ENCODE results near the gene PRDM16.

The PRDM16 gene

DNA sequence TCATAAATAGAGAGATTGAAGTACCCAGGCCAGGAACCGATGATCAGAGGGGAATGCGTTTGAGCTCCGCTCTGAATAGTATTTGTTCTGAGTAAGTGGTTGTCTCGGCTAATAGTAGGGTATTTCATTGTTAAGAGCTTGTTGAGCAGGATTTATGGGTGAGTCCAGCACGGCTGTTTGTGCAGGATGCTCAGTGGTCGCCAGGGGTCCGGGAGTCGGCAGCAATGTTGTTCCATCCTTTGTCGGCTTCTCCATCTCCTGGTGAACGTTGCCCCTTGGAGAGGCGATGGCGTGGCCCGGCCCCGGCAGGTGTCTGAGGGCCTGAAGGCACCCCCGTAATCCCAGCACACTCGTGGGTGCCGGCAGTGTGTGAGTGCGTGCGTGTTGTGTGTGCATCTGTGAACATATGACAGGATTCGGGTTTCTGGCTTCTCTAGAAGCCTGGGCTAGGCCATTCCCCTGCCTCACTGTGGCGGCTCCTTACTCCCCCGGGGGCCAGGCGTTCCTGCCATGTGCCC lies 224.6 kb downstream of the PRDM16 start:
- no peaks in the 10 kb centered on the region for H3K27me3 ChIP-seq (replicated peaks; ENCODE audit: control insufficient read depth, insufficient read depth, low read length)
- no peaks in the 10 kb centered on the region for H3K36me3 ChIP-seq (ENCODE audit: control insufficient read depth, insufficient read depth, low read length)
- no peak for DNase-seq (ENCODE audit: extremely low read depth, insufficient read length)
- TF ChIP-seq, protein P1, sequence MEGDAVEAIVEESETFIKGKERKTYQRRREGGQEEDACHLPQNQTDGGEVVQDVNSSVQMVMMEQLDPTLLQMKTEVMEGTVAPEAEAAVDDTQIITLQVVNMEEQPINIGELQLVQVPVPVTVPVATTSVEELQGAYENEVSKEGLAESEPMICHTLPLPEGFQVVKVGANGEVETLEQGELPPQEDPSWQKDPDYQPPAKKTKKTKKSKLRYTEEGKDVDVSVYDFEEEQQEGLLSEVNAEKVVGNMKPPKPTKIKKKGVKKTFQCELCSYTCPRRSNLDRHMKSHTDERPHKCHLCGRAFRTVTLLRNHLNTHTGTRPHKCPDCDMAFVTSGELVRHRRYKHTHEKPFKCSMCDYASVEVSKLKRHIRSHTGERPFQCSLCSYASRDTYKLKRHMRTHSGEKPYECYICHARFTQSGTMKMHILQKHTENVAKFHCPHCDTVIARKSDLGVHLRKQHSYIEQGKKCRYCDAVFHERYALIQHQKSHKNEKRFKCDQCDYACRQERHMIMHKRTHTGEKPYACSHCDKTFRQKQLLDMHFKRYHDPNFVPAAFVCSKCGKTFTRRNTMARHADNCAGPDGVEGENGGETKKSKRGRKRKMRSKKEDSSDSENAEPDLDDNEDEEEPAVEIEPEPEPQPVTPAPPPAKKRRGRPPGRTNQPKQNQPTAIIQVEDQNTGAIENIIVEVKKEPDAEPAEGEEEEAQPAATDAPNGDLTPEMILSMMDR (IDR thresholded peaks at IDR 0.05; ENCODE audit: insufficient read depth, low read length, poor library complexity, severe bottlenecking): no peak
- no peak overlapping the region for H3K4me3 ChIP-seq (replicated peaks; ENCODE audit: low read depth, low read length)

DNA sequence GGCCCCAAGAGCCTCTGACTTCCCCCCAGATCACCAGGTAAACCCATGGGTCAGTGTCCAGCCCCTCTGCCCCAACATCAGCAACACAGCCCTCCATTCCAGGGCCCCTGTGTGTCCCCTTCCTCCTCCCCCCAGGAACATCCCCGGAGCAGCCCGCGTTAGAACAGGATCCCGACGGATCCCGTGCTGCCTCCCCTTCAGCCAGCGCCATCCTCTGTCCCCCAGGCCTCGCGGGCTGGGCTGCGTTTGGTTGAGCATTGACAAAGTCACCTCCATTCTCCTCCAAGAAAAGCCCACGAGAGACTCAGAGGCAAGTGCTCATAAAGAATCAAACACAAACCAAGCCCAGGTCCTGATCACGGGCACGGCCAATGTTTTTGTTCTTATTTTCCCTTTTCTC lies 225.4 kb downstream of the PRDM16 start:
- no peaks in the 10 kb centered on the region for H3K36me3 ChIP-seq (ENCODE audit: control insufficient read depth, insufficient read depth, low read length)
- no peaks in the 10 kb centered on the region for H3K27me3 ChIP-seq (replicated peaks; ENCODE audit: control insufficient read depth, insufficient read depth, low read length)
- H3K4me3 ChIP-seq (replicated peaks; ENCODE audit: low read depth, low read length): no peak overlapping the region
- TF ChIP-seq, protein P1 (IDR thresholded peaks at IDR 0.05; ENCODE audit: insufficient read depth, low read length, poor library complexity, severe bottlenecking): no peak
- no peak for DNase-seq (ENCODE audit: extremely low read depth, insufficient read length)

DNA sequence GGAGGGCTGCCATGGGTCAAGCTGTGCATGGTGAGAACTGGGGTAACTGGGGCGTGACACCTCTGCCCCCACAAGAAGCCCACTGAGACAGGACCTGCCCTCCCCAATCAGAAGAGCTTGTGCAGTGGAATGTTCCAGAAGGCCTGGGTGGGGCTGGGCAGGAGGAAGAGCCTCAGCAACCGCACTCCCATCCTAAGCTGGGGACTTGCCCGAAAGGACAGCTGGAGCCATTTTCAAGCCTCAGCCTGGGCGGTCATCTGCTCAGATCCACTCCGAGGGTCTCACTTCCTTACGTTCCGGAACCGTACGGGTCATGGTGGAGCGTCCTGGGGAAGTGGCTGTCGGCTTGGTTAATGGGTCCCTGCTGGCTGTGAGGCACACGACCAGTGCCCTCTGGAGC lies 226.8 kb downstream of the PRDM16 start:
- H3K36me3 ChIP-seq (ENCODE audit: control insufficient read depth, insufficient read depth, low read length): no peaks in the 10 kb centered on the region
- H3K4me3 ChIP-seq (replicated peaks; ENCODE audit: low read depth, low read length): no peak overlapping the region
- TF ChIP-seq, protein P1 (IDR thresholded peaks at IDR 0.05; ENCODE audit: insufficient read depth, low read length, poor library complexity, severe bottlenecking): no peak
- no peak for DNase-seq (ENCODE audit: extremely low read depth, insufficient read length)
- H3K27me3 ChIP-seq (replicated peaks; ENCODE audit: control insufficient read depth, insufficient read depth, low read length): no peaks in the 10 kb centered on the region

DNA sequence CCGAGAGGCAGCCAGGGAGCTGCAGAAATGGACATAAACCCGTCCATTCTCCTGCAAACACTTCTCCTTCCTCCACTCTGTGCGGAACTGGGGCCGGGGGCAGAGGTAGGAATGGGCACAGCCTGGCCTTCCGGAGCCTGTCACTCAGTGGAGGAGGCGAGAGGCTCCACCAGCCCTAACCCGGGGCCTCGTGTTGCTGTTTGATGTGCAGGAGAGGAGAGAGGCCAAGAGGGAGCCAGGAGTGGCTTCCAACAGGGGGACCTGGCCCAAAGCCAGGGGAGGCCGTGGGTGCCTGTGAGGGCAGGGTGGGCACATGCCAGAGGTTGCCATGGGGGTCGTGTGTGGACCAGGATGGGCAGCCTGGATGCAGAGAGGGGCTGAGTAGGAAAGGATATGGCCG lies 227.3 kb downstream of the PRDM16 start:
- no peak for DNase-seq (ENCODE audit: extremely low read depth, insufficient read length)
- H3K4me3 ChIP-seq (replicated peaks; ENCODE audit: low read depth, low read length): no peak overlapping the region
- TF ChIP-seq, protein P1 (IDR thresholded peaks at IDR 0.05; ENCODE audit: insufficient read depth, low read length, poor library complexity, severe bottlenecking): no peak
- H3K36me3 ChIP-seq (ENCODE audit: control insufficient read depth, insufficient read depth, low read length): no peaks in the 10 kb centered on the region
- no peaks in the 10 kb centered on the region for H3K27me3 ChIP-seq (replicated peaks; ENCODE audit: control insufficient read depth, insufficient read depth, low read length)

DNA sequence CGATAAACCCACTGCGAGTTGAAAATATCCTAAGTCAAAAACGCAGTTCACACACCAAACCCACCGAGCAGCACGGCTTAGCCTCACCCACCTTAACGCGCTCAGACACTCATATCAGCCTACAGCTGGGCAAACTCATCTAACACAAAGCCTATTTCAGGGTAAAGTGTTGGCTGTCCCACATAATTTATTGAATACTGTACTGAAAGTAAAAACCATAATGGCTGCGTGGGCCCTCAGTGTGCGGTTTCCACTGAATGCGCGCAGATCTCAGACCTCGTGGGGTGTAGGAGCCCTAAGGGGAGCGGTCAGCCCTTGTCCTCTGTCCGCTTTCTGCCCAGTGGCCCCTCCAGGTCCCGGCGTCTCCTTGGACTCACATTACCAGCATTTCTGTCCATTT lies 227.8 kb downstream of the PRDM16 start:
- no peaks in the 10 kb centered on the region for H3K27me3 ChIP-seq (replicated peaks; ENCODE audit: control insufficient read depth, insufficient read depth, low read length)
- TF ChIP-seq, protein P1 (IDR thresholded peaks at IDR 0.05; ENCODE audit: insufficient read depth, low read length, poor library complexity, severe bottlenecking): no peak
- no peaks in the 10 kb centered on the region for H3K36me3 ChIP-seq (ENCODE audit: control insufficient read depth, insufficient read depth, low read length)
- no peak overlapping the region for H3K4me3 ChIP-seq (replicated peaks; ENCODE audit: low read depth, low read length)
- DNase-seq (ENCODE audit: extremely low read depth, insufficient read length): no peak

DNA sequence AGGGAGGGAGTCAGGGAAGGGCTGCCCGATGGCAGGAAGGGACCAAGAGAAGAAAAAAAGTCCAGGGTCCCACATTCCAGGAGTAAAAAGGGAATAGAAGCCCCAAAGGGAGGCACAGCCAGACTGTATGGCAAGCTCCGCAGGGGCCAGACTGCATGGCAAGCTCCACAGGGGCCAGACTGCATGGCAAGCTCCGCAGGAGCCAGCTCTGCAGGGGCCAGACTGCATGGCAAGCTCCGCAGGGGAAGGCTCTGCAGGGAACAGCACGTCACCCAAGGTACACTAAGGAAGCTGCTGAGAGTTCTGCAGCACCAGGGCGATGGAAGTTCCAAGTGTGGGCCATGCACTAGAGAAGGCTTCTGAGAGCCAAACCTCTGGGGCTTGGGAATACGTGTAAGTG lies 228.8 kb downstream of the PRDM16 start:
- TF ChIP-seq, protein P1 (IDR thresholded peaks at IDR 0.05; ENCODE audit: insufficient read depth, low read length, poor library complexity, severe bottlenecking): no peak
- no peak for DNase-seq (ENCODE audit: extremely low read depth, insufficient read length)
- Histone ChIP-seq H3K36me3 (ENCODE audit: control insufficient read depth, insufficient read depth, low read length) (no peaks in the 10 kb centered on the region), H3K4me3 (replicated peaks; ENCODE audit: low read depth, low read length) (no peak overlapping the region), H3K27me3 (replicated peaks; ENCODE audit: control insufficient read depth, insufficient read depth, low read length) (no peaks in the 10 kb centered on the region)

Data from GM06990 (cell line).